GM19455 (cell line): ENCODE data around the gene ARHGEF16.

ENCODE experiments used
- ATAC-seq: cut with Tn5 transposase; IDR thresholded peaks from one replicate; pipeline ENCODE4 v1.9.1; 2021; ENCODE audit not compliant: unreplicated experiment

The ARHGEF16 gene

GRCh38 chr1:3453891-3454810 is at the start of gene ARHGEF16:
Gene ARHGEF16 (plus strand): TSS chr1:3454665. CDS start chr1:3463085, 8,420 bp downstream.
- ATAC-seq, result no peak

GRCh38 chr1:3404801-3405200 is 49.7 kb upstream of the ARHGEF16 start:
- ATAC-seq, result no peak

GRCh38 chr1:3405491-3405890 is 49.0 kb upstream of the ARHGEF16 start:
- ATAC-seq, result no peak

- ATAC-seq, result no peak
Measured at GRCh38 chr1:3405974-3406867, 48.2 kb upstream of the ARHGEF16 start.

GRCh38 chr1:3407021-3407420 is 47.4 kb upstream of the ARHGEF16 start:
- ATAC-seq, result no peak

- ATAC-seq, result no peak
Measured at GRCh38 chr1:3408751-3409266, 45.7 kb upstream of the ARHGEF16 start.

GRCh38 chr1:3409366-3410141 is 44.9 kb upstream of the ARHGEF16 start:
- ATAC-seq, result no peak

- ATAC-seq, result no peak
Measured at GRCh38 chr1:3410142-3410925, 44.1 kb upstream of the ARHGEF16 start.

GRCh38 chr1:3411806-3412205 is 42.7 kb upstream of the ARHGEF16 start:
- ATAC-seq, result no peak

GRCh38 chr1:3412376-3412775 is 42.1 kb upstream of the ARHGEF16 start:
- no peak for ATAC-seq

GRCh38 chr1:3413975-3414710 is 40.3 kb upstream of the ARHGEF16 start:
- ATAC-seq, result no peak

GRCh38 chr1:3415260-3416090 is 39.0 kb upstream of the ARHGEF16 start:
- no peak for ATAC-seq

GRCh38 chr1:3417082-3417739 is 37.3 kb upstream of the ARHGEF16 start:
- no peak for ATAC-seq

GRCh38 chr1:3417934-3418333 is 36.5 kb upstream of the ARHGEF16 start:
- ATAC-seq, result no peak

- ATAC-seq, result no peak
Measured at GRCh38 chr1:3418600-3418999, 35.9 kb upstream of the ARHGEF16 start.

- ATAC-seq, result no peak
Measured at GRCh38 chr1:3419415-3420204, 34.9 kb upstream of the ARHGEF16 start.
